Suppressor macrophage treated with lipopolysaccharide for 4 hours (primary cell): ENCODE measurements around the gene MLANA.
A peak's percentile ranks its signal among the peaks of the same experiment; 100 is the strongest.

Experiments used
- DNase-seq: peaks from one replicate; pipeline ENCODE4 v3.0.0-alpha.2; 2020

Gene MLANA

GRCh38 chr9:5908918-5909317 lies 18.2 kb downstream of the MLANA start:
- DNase-seq: no peak

- DNase-seq: no peak
Observed at GRCh38 chr9:5909976-5910375, 19.3 kb downstream of the MLANA start.

DNA sequence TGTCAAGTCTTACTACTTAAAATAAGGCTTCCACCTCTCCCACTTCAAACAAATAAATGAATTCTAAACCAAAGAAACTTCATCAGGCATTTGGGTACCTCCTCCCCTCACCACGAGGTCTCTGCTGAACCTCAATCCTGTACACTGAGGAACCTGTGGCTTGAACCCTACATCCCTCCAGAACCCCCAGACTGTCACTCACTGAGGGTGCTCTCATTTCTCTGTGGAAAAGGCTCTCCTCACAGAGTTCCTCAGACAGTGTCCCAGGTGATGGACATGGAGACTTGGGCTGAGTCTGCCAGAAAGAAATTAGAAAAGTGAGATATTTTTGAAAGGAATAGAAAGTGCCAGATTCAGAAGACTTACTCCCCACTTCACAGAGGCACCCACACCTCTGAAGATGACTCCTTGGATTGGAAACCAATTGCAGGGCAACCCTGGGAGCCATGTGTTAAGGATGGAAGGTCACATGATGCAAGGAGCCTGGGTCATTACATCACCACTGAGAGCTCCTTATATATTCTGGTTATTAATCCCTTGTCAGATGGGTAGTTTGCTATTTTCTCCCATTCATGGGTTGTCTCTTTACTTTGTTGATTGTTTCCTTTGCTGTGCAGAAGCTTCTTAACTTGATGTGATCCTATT lies 19.8 kb downstream of the MLANA start:
- no peak for DNase-seq

- DNase-seq: no peak
Observed at GRCh38 chr9:5915438-5915837, 24.7 kb downstream of the MLANA start.

DNA sequence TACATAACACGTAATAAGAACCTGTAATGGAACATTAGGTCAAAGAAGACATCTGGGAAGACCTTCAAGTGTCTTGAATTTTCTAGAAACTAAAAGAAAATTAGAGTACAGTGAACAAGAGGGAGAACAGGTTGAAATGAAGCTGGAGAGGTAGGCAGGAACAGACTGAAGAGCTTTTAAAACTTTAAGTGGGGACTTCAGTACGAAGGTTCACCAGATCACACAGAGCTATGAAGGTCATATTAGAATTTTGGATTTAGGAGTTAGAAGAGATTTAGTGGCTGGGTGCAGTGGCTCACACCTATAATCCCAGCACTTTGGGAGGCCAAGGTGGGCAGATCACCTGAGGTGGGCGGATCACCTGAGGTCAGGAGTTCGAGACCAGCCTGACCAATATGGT lies 26.6 kb downstream of the MLANA start:
- DNase-seq: no peak

- DNase-seq: no peak
Observed at GRCh38 chr9:5917888-5918287, 27.2 kb downstream of the MLANA start.

- DNase-seq: no peak
Observed at GRCh38 chr9:5918460-5918859, 27.8 kb downstream of the MLANA start.

GRCh38 chr9:5920860-5921328 lies 30.2 kb downstream of the MLANA start:
- DNase-seq: no peak

GRCh38 chr9:5922192-5922591 lies 31.5 kb downstream of the MLANA start:
- no peak for DNase-seq

DNA sequence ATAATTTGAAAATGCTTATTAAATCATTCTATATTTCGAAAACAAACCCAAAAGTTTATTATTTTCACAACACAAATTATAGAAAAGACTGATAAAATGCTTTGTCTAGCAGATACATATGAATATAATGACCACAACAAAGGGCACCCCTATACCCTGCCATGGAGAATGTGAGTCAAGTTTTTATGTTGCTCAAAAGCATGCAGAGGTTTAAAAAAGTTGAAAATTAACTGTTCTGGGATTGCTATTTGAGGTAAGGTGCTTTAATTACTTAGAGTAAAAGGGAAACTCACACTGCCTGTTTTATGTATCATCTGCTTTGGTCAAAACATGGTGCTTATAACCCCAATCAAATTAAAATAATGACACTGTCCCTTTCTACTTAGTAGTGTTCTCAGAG lies 41.0 kb downstream of the MLANA start:
- DNase-seq: no peak

DNA sequence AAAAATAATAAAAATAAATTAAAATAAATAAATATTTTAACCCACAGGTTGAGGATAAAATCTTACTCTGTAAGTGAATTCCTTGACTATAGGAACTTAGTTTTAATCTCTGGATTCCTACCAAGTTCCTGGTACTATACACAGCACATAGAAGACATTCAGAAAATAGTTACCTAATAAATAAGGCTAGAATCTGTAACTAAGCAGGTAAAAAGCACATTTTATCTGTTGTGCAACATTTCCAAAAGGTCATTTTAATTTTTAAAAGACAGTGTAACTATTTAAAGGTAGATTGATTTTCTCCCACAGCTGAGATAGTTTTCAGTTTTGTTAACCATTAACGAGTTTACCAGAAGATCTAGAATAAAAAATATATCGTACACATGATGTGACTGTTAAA lies 47.8 kb downstream of the MLANA start:
- no peak for DNase-seq

DNA sequence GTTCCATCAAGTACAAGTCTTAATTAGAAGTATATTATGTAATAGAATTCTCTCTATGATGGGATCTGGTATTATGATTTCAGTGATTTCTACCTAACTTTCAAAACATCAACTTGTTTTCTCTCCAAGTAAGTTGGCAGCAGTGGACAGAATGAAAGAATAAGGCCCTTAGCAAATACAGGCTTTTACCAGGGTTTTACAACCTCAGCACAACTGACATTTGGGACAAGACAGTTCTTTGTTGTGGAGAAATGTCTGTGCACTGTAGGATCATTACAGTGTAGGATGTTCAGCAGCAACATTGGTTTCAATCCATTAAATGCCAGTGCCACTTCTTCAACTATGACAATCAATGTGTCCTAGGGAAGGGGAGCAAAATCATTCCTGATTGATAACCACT lies 48.8 kb downstream of the MLANA start:
- DNase-seq: no peak

DNA sequence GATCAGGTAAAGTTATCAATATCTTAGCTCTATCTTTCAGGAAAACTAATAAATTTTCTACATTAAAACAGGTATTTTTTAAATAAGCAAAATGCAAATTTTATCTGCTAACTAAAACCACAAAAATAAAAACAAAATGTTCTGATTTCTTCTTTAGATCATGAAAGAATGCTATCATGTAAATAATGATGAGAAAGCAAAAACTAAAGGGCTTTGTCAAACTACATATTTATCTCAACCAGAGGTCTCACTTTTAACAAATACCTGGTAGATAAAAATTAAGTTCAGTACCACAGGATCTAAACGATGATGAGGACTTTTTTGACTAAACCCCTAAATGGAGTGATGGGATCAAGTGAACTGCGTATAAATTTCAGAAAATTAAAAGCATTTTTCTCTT lies 50.5 kb downstream of the MLANA start:
- DNase-seq: no peak

- DNase-seq: no peak
Observed at GRCh38 chr9:5945112-5945511, 54.4 kb downstream of the MLANA start.

DNA sequence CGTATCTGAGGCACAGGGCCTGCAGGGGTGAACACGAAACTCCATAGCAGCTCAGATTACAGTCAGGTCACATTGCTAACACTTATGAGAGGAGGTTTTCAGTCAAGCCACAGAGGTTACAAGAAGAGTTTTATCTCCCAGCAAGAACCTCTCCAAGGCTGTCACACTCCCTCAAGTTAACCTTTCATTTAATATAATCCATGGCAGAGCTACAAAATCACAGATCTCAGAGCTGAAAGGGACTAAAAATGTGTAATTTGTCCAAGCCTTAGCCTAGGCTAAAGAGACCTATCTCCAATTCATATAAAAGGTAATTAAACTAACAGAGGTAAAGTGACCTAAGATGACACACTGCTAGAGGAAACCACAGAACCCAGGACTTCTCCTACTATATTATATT lies 57.2 kb downstream of the MLANA start:
- no peak for DNase-seq

DNA sequence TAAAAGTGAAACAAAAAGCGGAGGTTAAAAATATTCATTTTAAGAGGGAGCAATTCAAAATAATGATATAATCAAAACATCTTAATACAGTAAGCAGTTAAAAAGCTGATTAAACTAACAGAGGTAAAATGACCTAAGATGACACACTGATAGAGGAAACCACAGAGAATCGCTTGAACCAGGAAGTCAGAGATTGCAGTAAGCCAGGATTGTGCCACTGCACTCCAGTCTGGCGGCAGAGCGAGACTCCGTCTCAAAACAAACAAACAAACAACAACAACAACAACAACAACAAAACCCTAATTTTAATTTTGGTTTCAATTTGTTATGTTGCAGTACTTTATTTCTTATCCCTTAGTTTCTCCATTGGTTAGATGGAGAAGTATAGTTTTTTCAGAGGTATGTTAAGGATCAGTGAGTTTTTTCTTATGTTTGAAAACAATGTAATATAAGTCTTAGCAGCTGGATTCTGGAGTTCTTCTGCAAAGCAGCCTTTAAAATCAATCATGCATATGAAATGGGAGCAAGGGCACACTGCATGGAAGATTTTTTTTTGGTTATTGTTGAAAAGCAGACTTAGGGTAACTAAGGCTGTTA lies 58.5 kb downstream of the MLANA start:
- DNase-seq: peak; percentile 35

GRCh38 chr9:5950261-5950660 lies 59.6 kb downstream of the MLANA start:
- DNase-seq: no peak

GRCh38 chr9:5951686-5952211 lies 61.1 kb downstream of the MLANA start:
- DNase-seq: peak; percentile 9

DNA sequence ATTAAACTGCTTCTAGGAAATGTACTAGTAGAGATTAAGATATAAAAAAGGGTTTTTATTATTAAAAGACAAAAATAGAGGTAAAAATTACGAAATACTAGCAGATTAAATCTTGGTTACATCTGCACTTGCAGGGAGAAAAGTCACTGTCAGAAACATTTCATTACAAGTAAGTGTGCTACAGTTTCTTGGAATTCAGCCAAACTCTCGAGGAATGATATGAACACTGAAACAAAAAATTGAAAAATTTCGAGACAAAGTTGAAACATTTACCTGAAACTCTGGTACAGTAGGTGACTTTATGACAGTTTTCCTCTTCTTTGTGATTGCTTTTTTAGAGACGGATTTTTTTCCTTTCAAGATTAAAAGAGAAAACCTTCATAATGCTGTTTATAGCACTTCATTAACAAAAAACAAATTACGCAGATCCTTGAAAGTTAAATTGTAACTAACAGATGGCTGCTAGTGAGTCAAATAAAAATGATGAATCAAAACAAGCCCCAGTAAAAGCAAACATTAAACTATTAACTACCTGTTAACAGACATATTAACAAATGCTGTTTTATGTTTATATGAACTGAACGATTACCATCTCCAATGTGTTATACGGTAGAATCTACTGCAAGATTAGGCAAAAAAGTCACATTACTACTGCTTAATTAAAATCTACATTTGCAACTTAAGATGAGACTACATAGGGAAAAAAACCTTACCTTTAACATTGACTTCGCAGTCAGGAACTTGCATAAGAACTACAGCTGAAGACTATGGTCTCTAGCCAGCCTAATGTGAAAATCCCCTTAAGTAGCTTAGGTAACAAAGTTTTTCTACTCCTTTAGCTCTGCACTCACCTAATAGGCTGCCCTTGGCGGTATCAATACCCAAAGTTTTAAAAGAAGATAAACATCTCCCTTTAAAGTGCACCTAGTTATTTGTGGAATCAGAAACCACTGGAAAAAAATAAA lies 63.3 kb downstream of the MLANA start:
- no peak for DNase-seq

DNA sequence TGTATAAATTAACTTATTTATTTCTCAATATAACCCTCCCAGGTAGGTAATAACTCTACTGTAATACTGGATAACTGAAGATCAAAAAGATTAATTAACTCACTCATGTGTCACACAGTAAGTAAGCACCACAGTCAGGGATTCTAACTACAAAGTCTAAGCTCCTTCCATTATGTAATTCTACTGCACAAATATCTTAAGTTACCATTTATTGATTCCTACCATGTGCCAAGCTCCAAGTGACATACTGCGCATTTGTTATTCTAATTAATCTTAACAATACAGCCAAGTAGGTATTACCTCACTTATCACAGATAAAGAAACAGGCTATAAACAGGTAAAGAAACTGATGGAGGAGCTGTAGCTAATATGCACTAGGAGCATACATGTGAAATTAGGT lies 66.5 kb downstream of the MLANA start:
- no peak for DNase-seq

- no peak for DNase-seq
Observed at GRCh38 chr9:5958273-5958672, 67.6 kb downstream of the MLANA start.
